SU-DHL-6 (cell line): Measurements from ENCODE around the gene FBXW11.

ENCODE experiments used
- H2AFZ ChIP-seq: fragments of 200-600 bp; sonication (generic); 2 replicates; pipeline ENCODE4 v1.6.1; 2014; ENCODE audit warnings: low read depth, mild to moderate bottlenecking, moderate library complexity, mixed read lengths, antibody characterized with exemption, low read length; ENCODE audit not compliant: severe bottlenecking
- H3F3A ChIP-seq: fragments of 200-600 bp; shearing (Covaris generic); 2 replicates; pipeline ENCODE4 v1.6.0; 2016; ENCODE audit warnings: antibody characterized with exemption, mild to moderate bottlenecking; ENCODE audit not compliant: insufficient read depth
- H3K27ac ChIP-seq: fragments of 200-600 bp; sonication (generic); 2 replicates; pipeline ENCODE4 v1.5.1; 2016; ENCODE audit warnings: low read depth, mild to moderate bottlenecking, low read length, moderate library complexity, mixed read lengths
- H3K27me3 ChIP-seq: fragments of 200-600 bp; sonication (generic), shearing (Covaris generic); 2 replicates; pipeline ENCODE4 v1.6.0; 2014; ENCODE audit warnings: mild to moderate bottlenecking, low read length
- H3K36me3 ChIP-seq: fragments of 200-600 bp; sonication (generic); 2 replicates; pipeline ENCODE4 v1.6.1; 2014; ENCODE audit warnings: mild to moderate bottlenecking, low read length, mixed read lengths
- H3K4me2 ChIP-seq: fragments of 300-600, 200-600 bp; shearing (Covaris generic), sonication (generic); 2 replicates; pipeline ENCODE4 v1.6.0; 2014; ENCODE audit warnings: low read length, low read depth, mild to moderate bottlenecking; ENCODE audit not compliant: poor library complexity, severe bottlenecking
- H3K4me3 ChIP-seq: fragments of 200-600 bp; sonication (generic); 2 replicates; pipeline ENCODE4 v1.5.1; 2014; ENCODE audit warnings: antibody characterized with exemption, low read length, mild to moderate bottlenecking, mixed read lengths; ENCODE audit not compliant: insufficient read depth, poor library complexity, severe bottlenecking
- H3K79me2 ChIP-seq: fragments of 200-600 bp; sonication (generic); 2 replicates; pipeline ENCODE4 v1.6.1; 2014; ENCODE audit warnings: mild to moderate bottlenecking, low read length, moderate library complexity; ENCODE audit not compliant: insufficient read depth
- H3K9ac ChIP-seq: fragments of 200-600 bp; sonication (generic); 2 replicates; pipeline ENCODE4 v1.7.0; 2014; ENCODE audit warnings: mild to moderate bottlenecking, low read length
- H3K9me2 ChIP-seq: fragments of 200-600 bp; sonication (generic); replicated peaks from 2 replicates; pipeline ENCODE4 v1.6.1; 2014; ENCODE audit warnings: low read length; ENCODE audit not compliant: insufficient read depth
- H3K9me3 ChIP-seq: fragments of 200-600 bp; sonication (generic); 2 replicates; pipeline ENCODE4 v1.6.1; 2014; ENCODE audit warnings: low read length, mixed read lengths; ENCODE audit not compliant: insufficient read depth
- H4K20me1 ChIP-seq: fragments of 200-600 bp; sonication (generic); 2 replicates; pipeline ENCODE4 v1.6.1; 2014; ENCODE audit warnings: low read depth, mild to moderate bottlenecking, antibody characterized with exemption, low read length, moderate library complexity, mixed read lengths
- EZH2phosphoT487 ChIP-seq: fragments of 200-600 bp; sonication (generic), shearing (Covaris generic); conservative IDR thresholded peaks from 2 replicates; pipeline ENCODE4 v1.6.1; 2018; ENCODE audit warnings: mild to moderate bottlenecking, antibody characterized with exemption, low read length, moderate library complexity, mixed read lengths
- TF ChIP-seq, protein P1 (sequence below): fragments of 200-600 bp; sonication (generic); IDR thresholded peaks from one replicate; pipeline ENCODE4 v1.5.1; 2017; ENCODE audit warnings: antibody characterized with exemption, mild to moderate bottlenecking, low read length, moderate library complexity; ENCODE audit not compliant: insufficient read depth, poor library complexity, severe bottlenecking

The FBXW11 gene

GRCh38 chr5:172050080-172050479, 43.6 kb upstream of the FBXW11 start:
- no peak for TF ChIP-seq EZH2phosphoT487
- TF ChIP-seq, protein P1, sequence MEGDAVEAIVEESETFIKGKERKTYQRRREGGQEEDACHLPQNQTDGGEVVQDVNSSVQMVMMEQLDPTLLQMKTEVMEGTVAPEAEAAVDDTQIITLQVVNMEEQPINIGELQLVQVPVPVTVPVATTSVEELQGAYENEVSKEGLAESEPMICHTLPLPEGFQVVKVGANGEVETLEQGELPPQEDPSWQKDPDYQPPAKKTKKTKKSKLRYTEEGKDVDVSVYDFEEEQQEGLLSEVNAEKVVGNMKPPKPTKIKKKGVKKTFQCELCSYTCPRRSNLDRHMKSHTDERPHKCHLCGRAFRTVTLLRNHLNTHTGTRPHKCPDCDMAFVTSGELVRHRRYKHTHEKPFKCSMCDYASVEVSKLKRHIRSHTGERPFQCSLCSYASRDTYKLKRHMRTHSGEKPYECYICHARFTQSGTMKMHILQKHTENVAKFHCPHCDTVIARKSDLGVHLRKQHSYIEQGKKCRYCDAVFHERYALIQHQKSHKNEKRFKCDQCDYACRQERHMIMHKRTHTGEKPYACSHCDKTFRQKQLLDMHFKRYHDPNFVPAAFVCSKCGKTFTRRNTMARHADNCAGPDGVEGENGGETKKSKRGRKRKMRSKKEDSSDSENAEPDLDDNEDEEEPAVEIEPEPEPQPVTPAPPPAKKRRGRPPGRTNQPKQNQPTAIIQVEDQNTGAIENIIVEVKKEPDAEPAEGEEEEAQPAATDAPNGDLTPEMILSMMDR: no peak
- Histone ChIP-seq H3K79me2 (no peaks in the 10 kb centered on the region), H3K27me3 (no peaks in the 10 kb centered on the region), H4K20me1 (no peaks in the 10 kb centered on the region), H3K4me3 (no peak overlapping the region), H3K36me3 (0 out of 2 replicates have a peak, but pooled peaks cover 6% of the 10 kb centered on the region), H3K9ac (no peak overlapping the region), H3K9me2 (no peaks in the 10 kb centered on the region), H3K9me3 (no peaks in the 10 kb centered on the region), H3K27ac (no peak overlapping the region), H3F3A (no peaks in the 10 kb centered on the region), H3K4me2 (no peak overlapping the region), H2AFZ (no peak overlapping the region)

GRCh38 chr5:172049226-172049796, 42.9 kb upstream of the FBXW11 start:
- no peak overlapping the region for H2AFZ ChIP-seq
- H3K27me3 ChIP-seq: no peaks in the 10 kb centered on the region
- no peaks in the 10 kb centered on the region for H4K20me1 ChIP-seq
- H3K4me3 ChIP-seq: no peak overlapping the region
- no peak for TF ChIP-seq EZH2phosphoT487
- TF ChIP-seq, protein P1: no peak
- H3K36me3 ChIP-seq: 0 out of 2 replicates have a peak, but pooled peaks cover 6% of the 10 kb centered on the region
- H3K27ac ChIP-seq: no peak overlapping the region
- no peaks in the 10 kb centered on the region for H3F3A ChIP-seq
- no peak overlapping the region for H3K9ac ChIP-seq
- no peaks in the 10 kb centered on the region for H3K9me2 ChIP-seq
- H3K9me3 ChIP-seq: no peaks in the 10 kb centered on the region
- no peaks in the 10 kb centered on the region for H3K79me2 ChIP-seq
- no peak overlapping the region for H3K4me2 ChIP-seq

DNA sequence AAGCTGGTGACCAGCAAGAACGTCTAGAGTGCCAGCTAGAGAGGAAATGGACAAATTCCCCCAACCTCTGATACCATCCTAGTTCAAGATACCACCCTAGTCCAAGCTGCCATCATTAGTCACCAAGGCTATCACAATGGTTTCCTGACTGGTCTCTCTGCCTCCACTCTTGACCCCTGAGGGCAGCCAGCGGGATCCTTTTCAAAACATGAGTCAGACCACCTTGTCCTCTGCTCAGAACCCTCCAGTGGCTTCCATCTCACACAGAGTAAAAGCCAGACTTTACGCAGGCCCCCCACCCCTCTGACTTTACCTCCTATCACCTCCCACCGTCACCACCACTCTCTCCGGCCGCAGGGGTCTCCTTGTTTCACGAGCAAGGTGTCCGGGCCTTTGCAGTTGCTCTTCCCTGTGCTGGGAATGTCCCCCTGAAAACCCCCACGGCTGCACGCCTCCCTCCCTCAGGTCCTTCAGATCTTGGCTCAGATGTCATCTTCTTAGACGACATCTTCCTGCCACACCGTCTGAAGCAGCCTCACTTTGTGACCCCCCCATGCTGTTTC, 42.2 kb upstream of the FBXW11 start:
- H3K9me2 ChIP-seq: no peaks in the 10 kb centered on the region
- no peaks in the 10 kb centered on the region for H3F3A ChIP-seq
- no peak overlapping the region for H3K4me2 ChIP-seq
- H3K79me2 ChIP-seq: no peaks in the 10 kb centered on the region
- no peaks in the 10 kb centered on the region for H3K9me3 ChIP-seq
- H3K4me3 ChIP-seq: no peak overlapping the region
- H3K36me3 ChIP-seq: 0 out of 2 replicates have a peak, but pooled peaks cover 6% of the 10 kb centered on the region
- no peak overlapping the region for H3K9ac ChIP-seq
- H2AFZ ChIP-seq: no peak overlapping the region
- no peak overlapping the region for H3K27ac ChIP-seq
- H3K27me3 ChIP-seq: no peaks in the 10 kb centered on the region
- TF ChIP-seq EZH2phosphoT487: no peak
- TF ChIP-seq, protein P1: no peak
- H4K20me1 ChIP-seq: no peaks in the 10 kb centered on the region
